Adrenal gland (tissue), 5 donors: ENCODE data around the gene ALDH3B1.

Experiments
- POLR2A ChIP-seq, 2 donors: fragments of 450-650 bp; IDR thresholded peaks; one replicate each; pipeline ENCODE4 v1.6.1; 2017; ENCODE audit warnings: antibody characterized with exemption in 2 of 2, mild to moderate bottlenecking in 2 of 2, moderate library complexity in 1 of 2
- TF ChIP-seq, protein P1 (sequence below), 6 experiments: fragments of 450-650 bp in 4 of 6; fragments of 200-600 bp in 2 of 6; sonication (generic) in 1 of 6; IDR thresholded peaks; 1 replicate in 5 of 6; 2 replicates in 1 of 6; pipeline versions ENCODE4 v1.5.1 to v1.8.0; 2016 to 2021; ENCODE audit warnings: antibody characterized with exemption in 6 of 6, mild to moderate bottlenecking in 2 of 6, moderate library complexity in 1 of 6
- donor health status: DM: no; HTN: no; CAD: no.

DNA sequence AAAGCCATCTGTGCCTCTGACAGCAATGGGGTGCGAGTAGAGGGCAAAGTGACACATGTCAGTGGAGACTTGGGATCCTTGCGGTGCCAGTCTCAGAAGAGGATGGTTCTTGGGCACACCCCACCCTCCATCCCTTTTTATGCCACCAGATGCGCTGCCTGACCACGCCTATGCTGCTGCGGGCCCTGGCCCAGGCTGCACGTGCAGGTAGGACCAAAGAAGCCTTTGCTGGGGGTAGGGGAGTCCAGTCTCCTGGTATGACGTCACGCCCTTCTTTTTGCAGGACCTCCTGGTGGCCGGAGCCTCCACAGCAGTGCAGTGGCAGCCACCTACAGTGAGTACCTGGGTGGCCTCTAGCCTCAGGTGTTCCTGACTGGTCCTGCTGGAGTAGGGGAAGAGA lies 21.9 kb downstream of the ALDH3B1 start:
- TF ChIP-seq, protein P1, sequence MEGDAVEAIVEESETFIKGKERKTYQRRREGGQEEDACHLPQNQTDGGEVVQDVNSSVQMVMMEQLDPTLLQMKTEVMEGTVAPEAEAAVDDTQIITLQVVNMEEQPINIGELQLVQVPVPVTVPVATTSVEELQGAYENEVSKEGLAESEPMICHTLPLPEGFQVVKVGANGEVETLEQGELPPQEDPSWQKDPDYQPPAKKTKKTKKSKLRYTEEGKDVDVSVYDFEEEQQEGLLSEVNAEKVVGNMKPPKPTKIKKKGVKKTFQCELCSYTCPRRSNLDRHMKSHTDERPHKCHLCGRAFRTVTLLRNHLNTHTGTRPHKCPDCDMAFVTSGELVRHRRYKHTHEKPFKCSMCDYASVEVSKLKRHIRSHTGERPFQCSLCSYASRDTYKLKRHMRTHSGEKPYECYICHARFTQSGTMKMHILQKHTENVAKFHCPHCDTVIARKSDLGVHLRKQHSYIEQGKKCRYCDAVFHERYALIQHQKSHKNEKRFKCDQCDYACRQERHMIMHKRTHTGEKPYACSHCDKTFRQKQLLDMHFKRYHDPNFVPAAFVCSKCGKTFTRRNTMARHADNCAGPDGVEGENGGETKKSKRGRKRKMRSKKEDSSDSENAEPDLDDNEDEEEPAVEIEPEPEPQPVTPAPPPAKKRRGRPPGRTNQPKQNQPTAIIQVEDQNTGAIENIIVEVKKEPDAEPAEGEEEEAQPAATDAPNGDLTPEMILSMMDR (IDR thresholded peaks at IDR 0.05): no peak
- no peak for TF ChIP-seq POLR2A (IDR thresholded peaks at IDR 0.05)
